ENCODE data around the gene PFDN2.

The PFDN2 gene

DNA sequence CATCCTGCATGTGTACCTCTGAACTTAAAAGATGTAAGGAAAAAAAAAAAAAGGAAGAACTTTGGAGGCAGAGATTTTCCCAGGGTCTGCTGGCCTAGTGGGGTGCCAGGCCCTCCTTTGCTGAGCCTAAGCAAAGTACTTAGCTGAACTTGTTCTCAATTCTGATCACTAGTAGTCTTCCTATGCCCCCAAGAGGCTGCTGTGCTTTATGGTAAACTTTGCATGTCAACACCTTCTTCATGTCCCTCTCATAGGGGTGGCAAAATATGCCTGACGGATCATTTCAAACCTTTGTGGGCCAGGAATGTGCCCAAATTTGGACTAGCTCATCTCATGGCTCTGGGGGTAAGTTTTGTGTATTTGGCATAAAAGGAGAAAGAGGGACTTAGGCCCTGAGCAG is 40.0 kb upstream of the PFDN2 start:
- no peaks in the 10 kb centered on the region for H3K27me3 Mint-ChIP-seq
- H3K9me3 Mint-ChIP-seq, result no peaks in the 10 kb centered on the region
- no peak overlapping the region for H3K4me3 Mint-ChIP-seq

DNA sequence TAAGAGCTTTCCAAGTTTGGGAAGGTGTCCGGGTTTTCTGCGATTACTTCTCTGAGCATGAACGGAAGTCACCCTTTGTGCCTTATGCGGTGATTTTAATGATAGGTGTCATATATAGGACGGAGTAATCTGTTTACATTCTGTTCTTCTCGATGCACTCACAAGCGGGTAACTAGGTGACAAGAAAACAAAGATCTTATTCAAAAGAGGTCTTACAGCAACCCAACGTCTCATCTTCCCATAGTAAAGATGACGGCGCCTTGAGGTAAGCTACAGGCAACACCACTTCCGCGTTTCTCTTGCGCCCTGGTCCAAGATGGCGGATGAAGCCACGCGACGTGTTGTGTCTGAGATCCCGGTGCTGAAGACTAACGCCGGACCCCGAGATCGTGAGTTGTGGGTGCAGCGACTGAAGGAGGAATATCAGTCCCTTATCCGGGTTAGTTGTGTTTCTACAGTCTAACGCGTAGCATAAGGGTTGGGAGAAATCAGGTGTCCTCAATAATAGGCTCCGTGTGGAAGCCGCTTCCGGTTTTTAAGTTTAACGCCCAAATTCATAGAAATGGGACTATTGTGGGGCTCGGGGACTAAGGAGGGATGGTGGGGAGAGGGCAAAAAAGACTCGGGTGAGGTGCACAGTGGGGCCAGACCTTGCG is 36.0 kb upstream of the PFDN2 start, which contains the start of gene UFC1:
Gene UFC1 (plus strand): TSS at position 297 of the 656 bp plus-strand sequence. CDS start 20 bp downstream, at position 317.
- H3K9me3 Mint-ChIP-seq, result no peaks in the 10 kb centered on the region

More for the DNA sequence above, 40.0 kb upstream of the PFDN2 start:
- Mint-ChIP-seq H3K4me1 (ENCODE audit: low read depth) (peaks cover 60% of the 10 kb centered on the region), H3K36me3 (ENCODE audit: low read depth) (peaks cover 42% of the 10 kb centered on the region), H3K27ac (peak overlapping the region; percentile 26)

DNA sequence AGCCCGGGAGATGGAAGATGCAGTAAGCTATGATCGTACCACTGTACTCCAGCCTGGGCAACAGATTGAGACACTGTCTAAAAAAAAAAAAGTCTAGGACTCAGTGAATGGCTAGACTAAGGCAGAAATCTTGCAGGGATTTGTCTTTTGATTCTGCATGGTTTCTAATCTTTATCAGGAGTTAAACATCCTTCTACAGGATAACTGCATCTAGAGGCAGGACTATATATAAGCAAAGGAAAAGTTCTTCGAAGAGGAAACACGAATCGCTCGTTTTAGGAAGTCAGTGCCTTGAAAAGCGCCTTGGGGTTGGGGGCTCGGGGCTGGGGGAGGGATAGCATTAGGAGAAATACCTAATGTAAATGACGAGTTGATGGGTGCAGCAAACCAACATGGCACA is 35.3 kb upstream of the PFDN2 start:
- peak overlapping the region; percentile 85 for H3K27ac Mint-ChIP-seq
- peaks cover 23% of the 10 kb centered on the region for H3K36me3 Mint-ChIP-seq (ENCODE audit: low read depth)
- H3K27me3 Mint-ChIP-seq, result no peaks in the 10 kb centered on the region
- peaks cover 20% of the 10 kb centered on the region for H3K4me1 Mint-ChIP-seq (ENCODE audit: low read depth)
- no peaks in the 10 kb centered on the region for H3K9me3 Mint-ChIP-seq
- H3K4me3 Mint-ChIP-seq, result peak overlapping the region; percentile 91

More for the DNA sequence above, 36.0 kb upstream of the PFDN2 start, which contains the start of gene UFC1:
- Mint-ChIP-seq H3K27ac (peak within 1 kb of the TSS; percentile 99), H3K27me3 (no peaks in the 10 kb centered on the region), H3K4me1 (ENCODE audit: low read depth) (peaks cover 26% of the 10 kb centered on the region), H3K36me3 (ENCODE audit: low read depth) (peaks cover 29% of the 10 kb centered on the region), H3K4me3 (peak within 1 kb of the TSS; percentile 91)

DNA sequence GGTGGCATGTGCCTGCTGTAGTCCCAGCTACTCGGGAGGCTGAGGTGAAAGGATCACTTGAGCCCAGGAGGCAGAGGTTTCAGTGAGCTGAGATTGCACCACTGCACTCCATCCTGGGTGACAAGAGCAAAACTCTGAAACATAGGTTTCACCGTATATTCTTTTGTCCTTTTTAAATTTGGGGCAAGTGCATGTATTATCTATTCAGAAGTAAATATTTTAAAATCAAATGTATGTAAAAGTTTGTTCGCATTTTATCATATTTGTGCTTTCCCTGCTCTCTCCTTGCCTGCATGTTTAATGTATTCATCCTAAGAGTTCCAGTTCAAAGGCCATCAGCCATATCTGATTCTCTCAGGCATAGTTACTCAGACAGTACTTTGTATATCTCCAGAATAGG is 28.0 kb upstream of the PFDN2 start:
- Mint-ChIP-seq H3K27me3 (no peaks in the 10 kb centered on the region), H3K36me3 (ENCODE audit: low read depth) (no peaks in the 10 kb centered on the region), H3K27ac (no peak overlapping the region), H3K4me3 (no peak overlapping the region), H3K9me3 (no peaks in the 10 kb centered on the region), H3K4me1 (ENCODE audit: low read depth) (no peaks in the 10 kb centered on the region)

DNA sequence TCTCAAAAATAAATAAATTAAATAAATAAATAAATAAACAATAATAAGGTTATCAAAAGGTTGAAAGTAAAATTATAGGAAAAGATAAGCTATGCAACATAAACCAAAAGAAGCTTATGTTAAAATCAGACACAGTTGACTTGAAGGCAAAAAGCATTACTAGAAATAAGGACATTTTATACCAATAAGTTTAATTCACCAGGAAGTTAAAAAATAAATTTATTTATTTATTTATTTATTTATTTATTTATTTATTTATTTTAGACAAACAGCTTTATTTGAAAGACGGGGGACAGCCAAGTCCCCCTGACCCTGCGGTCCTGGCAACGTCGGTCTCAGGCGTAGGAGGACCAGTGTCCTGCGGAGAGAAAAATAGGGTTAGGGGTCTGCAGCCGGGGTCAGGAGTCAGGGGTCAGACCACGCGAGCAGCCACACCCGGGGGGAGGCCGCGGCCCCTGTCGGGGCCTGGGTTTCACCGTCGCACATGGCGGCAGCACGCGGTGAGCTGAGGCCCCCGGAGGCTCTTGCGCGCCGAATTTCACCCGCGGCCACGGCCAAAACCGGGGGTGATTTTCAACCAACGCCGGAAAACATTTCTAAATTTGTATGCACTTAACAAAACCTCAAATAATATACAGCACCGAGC is 23.0 kb upstream of the PFDN2 start:
- no peak overlapping the region for H3K27ac Mint-ChIP-seq
- no peaks in the 10 kb centered on the region for H3K4me1 Mint-ChIP-seq (ENCODE audit: low read depth)
- no peaks in the 10 kb centered on the region for H3K9me3 Mint-ChIP-seq
- H3K4me3 Mint-ChIP-seq, result no peak overlapping the region
- H3K27me3 Mint-ChIP-seq, result no peaks in the 10 kb centered on the region
- H3K36me3 Mint-ChIP-seq (ENCODE audit: low read depth), result no peaks in the 10 kb centered on the region

DNA sequence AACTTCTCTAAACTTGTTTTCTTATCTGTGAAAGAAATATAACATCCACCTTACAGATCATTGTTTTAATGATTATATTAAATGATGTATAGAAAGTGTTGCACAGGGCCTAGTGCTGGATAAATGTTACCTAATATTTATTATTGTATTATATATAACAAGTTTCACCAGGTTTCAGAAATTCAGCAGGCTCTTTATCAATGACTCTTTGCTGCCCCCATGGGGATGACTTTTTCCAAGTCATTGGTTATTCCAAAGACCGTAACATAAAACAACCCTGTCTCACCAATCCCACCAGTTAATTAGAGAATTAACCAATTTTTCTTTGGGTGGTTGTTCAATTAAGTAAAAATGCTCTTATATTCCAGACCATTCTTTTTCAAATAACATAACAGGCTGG is 21.9 kb upstream of the PFDN2 start:
- H3K4me1 Mint-ChIP-seq (ENCODE audit: low read depth), result no peaks in the 10 kb centered on the region
- no peaks in the 10 kb centered on the region for H3K9me3 Mint-ChIP-seq
- peaks cover 5% of the 10 kb centered on the region for H3K36me3 Mint-ChIP-seq (ENCODE audit: low read depth)
- H3K27me3 Mint-ChIP-seq, result no peaks in the 10 kb centered on the region
- no peak overlapping the region for H3K4me3 Mint-ChIP-seq
- H3K27ac Mint-ChIP-seq, result no peak overlapping the region

DNA sequence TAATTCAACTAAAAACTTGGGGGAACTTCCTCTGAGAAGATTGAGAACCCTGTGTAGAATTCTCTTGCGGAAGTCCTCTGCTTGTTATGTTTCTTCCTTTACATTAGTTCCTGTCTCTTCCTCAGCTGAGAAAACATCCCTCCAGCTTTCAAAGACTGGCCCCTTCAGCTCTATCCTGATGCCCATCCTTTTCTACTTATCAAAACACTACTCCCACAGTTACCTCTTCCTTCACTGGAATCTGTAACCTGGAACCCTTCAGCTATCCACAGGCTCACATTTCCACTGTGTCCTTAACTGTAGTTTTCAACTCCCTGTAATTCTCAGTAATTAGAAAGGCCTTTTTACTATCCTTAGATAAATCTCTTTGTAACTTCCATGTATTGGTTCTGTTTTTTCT is 20.6 kb upstream of the PFDN2 start:
- no peaks in the 10 kb centered on the region for H3K27me3 Mint-ChIP-seq
- peaks cover 5% of the 10 kb centered on the region for H3K36me3 Mint-ChIP-seq (ENCODE audit: low read depth)
- H3K4me1 Mint-ChIP-seq (ENCODE audit: low read depth), result no peaks in the 10 kb centered on the region
- H3K27ac Mint-ChIP-seq, result peak overlapping the region; percentile 57
- H3K9me3 Mint-ChIP-seq, result no peaks in the 10 kb centered on the region
- no peak overlapping the region for H3K4me3 Mint-ChIP-seq

DNA sequence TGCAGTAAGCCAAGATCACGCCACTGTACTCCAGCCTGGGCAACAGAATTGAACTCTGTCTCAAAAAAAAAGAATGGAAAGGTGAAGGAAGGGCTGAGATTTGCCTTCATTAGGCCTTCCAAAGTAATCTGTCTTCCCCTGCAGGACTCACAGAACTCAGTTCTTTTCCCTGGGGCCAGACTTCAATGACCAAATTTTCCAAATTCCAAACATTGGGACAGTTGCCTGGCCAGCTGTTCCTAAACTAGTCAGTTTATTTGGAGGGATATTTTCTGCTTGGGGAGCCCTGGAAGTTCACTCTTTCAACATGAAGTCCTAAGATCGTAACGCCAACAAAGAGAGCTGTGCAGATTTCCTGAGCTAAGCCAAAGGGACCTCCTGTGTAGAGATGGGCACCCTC is 20.0 kb upstream of the PFDN2 start:
- Mint-ChIP-seq H3K27ac (no peak overlapping the region), H3K36me3 (ENCODE audit: low read depth) (peaks cover 5% of the 10 kb centered on the region), H3K4me3 (no peak overlapping the region), H3K9me3 (no peaks in the 10 kb centered on the region), H3K4me1 (ENCODE audit: low read depth) (no peaks in the 10 kb centered on the region), H3K27me3 (no peaks in the 10 kb centered on the region)

DNA sequence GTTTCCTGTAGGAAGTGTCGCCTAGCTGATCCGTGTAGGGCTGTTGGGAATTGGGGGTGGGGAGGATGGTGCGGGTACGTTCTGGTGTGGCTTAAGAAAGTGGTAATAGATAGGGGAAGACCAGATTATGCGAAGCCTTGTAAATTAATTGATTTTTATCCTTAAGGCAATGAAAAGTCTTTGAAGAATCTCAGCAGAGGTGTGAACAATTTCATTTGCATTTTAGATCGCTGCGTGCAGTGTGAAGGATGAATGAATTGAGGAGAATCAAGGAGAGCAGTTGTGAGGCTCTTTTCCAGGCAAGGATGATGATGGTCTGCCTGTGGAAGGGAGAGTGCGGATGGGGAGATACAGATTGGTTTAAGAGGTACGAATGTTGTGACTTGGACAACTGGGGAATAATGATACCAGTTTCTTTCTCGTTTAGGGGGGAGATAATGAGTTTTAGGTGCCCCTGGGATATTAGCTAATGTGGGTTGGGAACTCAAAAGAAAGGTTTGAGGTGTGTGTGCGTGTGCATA is 15.4 kb upstream of the PFDN2 start:
- no peak overlapping the region for H3K27ac Mint-ChIP-seq
- H3K27me3 Mint-ChIP-seq, result no peaks in the 10 kb centered on the region
- peaks cover 25% of the 10 kb centered on the region for H3K36me3 Mint-ChIP-seq (ENCODE audit: low read depth)
- peaks cover 35% of the 10 kb centered on the region for H3K4me1 Mint-ChIP-seq (ENCODE audit: low read depth)
- H3K4me3 Mint-ChIP-seq, result no peak overlapping the region
- H3K9me3 Mint-ChIP-seq, result no peaks in the 10 kb centered on the region

DNA sequence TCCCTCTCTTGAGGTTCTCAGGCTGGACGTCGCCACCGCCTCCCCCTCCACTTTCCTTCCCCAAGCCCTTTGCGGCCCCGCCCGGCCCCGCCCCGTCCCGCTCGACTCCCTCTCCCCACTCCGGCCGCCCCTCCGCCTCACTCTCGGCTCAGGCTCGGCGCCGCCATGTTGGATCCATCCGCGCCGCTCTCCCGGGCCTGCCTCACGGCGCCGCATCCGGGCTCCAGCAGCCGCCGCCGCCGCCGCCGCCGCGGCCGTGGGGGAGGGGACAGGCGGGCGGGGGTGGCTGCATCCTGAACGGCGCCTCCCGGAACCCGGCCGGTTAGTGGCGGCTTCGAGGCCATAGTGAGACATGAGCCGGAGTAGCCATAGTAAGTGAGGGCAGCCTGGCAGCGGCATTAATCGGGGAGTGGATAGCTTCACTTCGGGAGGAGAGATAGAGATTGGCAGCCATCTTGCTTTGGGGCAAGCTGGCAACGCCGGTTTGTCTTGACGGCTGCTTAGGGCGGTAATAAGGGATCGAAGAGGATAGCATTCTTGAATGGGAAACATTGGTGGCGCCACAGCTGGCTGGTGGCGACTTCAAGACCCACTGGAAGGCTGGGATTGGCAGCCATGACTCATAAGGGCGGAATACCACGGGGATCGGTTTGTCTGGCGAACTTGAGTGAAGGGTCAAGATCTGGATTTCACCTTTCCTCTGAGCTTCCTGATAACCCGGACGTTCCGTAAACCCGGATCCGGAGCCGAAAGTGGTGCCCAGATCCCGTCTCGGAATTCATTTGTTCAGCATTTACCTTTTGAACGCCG is 14.8 kb upstream of the PFDN2 start, which contains the start of gene DEDD:
Gene DEDD (minus strand): TSS at position 258 of the 810 bp plus-strand sequence. CDS start 8,205 bp downstream, outside the sequence.
- Mint-ChIP-seq H3K4me3 (no peak within 1 kb of the TSS), H3K36me3 (ENCODE audit: low read depth) (peaks cover 32% of the 10 kb centered on the region), H3K9me3 (no peaks in the 10 kb centered on the region), H3K27ac (peak within 1 kb of the TSS; percentile 81), H3K27me3 (no peaks in the 10 kb centered on the region), H3K4me1 (ENCODE audit: low read depth) (peaks cover 41% of the 10 kb centered on the region)

DNA sequence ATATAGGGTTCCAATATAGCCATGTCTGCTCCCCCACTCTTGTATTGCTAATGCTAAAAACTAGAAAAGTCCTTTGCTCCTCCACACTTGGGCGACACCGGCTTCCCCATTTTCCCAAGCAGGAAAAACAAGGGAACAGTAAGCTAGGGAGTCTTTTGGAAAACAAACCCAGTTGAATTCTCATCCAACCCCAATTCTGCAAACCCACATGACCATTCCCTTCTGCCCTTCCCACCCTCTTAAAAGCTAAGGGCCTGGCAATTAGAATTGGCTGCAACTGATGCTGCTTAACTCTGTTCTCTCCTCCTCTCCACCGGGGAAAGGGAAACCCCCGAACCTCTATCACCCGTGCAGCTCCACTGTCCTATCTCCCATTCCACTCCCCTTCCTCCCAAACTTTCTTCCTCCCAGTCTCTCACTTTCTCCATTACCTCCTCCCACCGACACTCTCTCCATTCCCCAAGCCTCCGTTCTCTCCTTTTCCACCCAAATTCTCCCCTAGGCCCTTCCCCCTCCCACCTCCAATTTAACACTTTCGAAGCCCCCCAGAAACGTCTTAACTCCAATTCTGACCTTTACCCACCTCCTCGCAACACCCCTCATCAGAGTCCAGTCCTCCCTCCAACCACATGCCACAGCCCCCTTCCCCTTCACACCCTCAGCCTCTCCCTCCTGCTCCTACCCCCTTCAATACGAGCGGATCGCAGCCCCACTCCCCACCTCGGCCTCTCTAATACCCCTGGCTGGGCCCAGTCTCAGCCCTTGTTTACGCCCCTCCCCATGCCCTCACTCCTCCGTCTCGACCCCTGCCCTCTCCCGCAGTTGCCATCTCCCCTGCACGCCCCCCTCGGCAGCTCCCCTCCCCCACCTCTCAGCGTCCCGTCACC is 13.9 kb upstream of the PFDN2 start:
- Mint-ChIP-seq H3K4me3 (no peak overlapping the region), H3K4me1 (ENCODE audit: low read depth) (peaks cover 44% of the 10 kb centered on the region), H3K27me3 (no peaks in the 10 kb centered on the region), H3K36me3 (ENCODE audit: low read depth) (peaks cover 39% of the 10 kb centered on the region), H3K27ac (peak overlapping the region; percentile 81), H3K9me3 (no peaks in the 10 kb centered on the region)

DNA sequence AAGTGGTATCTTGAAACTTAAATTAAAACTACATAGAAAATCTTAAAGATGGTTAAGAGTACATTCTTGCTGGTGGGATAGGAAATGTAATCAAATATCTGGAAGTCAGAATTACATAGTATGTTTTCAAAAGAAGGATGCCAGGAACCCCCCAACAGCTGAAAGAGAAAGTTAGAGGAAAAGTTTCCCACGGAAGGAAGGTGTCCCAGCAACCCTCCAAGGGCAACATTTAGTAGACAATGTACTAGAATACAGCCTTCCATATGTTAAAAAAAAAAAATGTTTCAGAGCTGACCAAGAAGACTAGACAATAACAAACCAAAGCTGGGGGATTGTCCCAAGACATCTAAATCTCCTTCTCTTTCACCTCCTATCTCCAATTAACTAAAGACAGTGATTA is 12.4 kb upstream of the PFDN2 start:
- Mint-ChIP-seq H3K27ac (peak overlapping the region; percentile 46), H3K9me3 (no peaks in the 10 kb centered on the region), H3K36me3 (ENCODE audit: low read depth) (peaks cover 52% of the 10 kb centered on the region), H3K27me3 (no peaks in the 10 kb centered on the region), H3K4me3 (no peak overlapping the region), H3K4me1 (ENCODE audit: low read depth) (peaks cover 47% of the 10 kb centered on the region)

DNA sequence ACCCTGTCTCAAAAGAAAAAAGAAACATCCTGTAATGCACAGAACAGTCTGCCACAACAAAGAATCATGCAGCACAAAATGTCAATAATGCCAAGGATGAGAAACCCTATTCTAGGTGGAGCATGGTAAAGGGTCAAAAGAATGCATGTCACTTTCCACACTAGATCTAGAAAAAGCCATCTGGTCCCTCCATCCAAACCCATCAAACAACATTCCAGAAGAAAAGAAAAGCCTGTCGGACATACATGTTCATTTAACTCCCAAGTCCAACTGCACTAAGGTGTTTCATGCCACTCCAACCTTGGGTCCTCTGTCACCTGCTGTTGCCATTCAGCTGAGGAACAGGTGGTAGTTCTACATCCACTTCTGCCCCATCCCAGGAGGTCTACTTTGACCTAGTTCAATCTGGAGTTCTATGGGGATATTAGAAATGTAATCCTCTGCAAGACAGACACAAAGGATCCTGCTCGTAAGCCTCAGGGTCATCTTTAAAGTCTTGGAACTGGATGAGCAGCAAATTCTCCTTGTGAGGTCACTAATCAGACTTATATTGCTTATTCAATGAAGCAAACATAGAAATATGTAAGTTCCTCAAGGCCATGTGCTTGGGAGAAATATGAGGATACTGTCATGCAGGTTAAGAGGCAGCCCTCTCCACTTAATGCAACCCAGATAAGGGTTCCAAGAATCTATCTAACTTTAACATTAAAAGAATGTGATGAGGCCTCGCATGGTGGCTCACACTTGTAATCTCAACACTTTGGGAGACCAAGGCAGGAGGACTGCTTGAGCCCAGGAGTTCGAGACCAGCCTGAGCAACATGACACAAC is 11.0 kb upstream of the PFDN2 start:
- H3K9me3 Mint-ChIP-seq, result no peaks in the 10 kb centered on the region
- no peak overlapping the region for H3K4me3 Mint-ChIP-seq
- H3K36me3 Mint-ChIP-seq (ENCODE audit: low read depth), result peaks cover 58% of the 10 kb centered on the region
- H3K27ac Mint-ChIP-seq, result no peak overlapping the region
- H3K4me1 Mint-ChIP-seq (ENCODE audit: low read depth), result peaks cover 47% of the 10 kb centered on the region
- no peaks in the 10 kb centered on the region for H3K27me3 Mint-ChIP-seq

All from stimulated activated naive CD8-positive, alpha-beta T cell treated with anti-CD3 and anti-CD28 coated beads, Interleukin-15, Interleukin-2, amounts not matched to agents 100 ng/mL and 50 ng/mL, for 24 hours (primary cell).